CD4-positive, alpha-beta memory T cell (primary cell): ENCODE measurements around the gene COMMD2. TPM values are rescaled to one million over a fixed set of nuclear protein-coding genes. Genes with fewer than 3 reads are reported as not detected.

ENCODE experiments used
- CTCF ChIA-PET: fragments of 350-600 bp; sonication (Branson Sonifier 250); formaldehyde crosslinking; loops from one replicate; lab custom pipeline; 2021; ENCODE audit warnings: inconsistent platforms; ENCODE audit not compliant: partially characterized antibody; lab: Charles Lee
- POLR2A ChIA-PET: fragments of 350-600 bp; sonication (Branson Sonifier 250); formaldehyde crosslinking; loops from one replicate; lab custom pipeline; 2021; ENCODE audit not compliant: partially characterized antibody; lab: Charles Lee
- DNase-seq, 5 donors: peaks; one replicate each; pipeline versions ENCODE4 v3.0.0 to v3.0.0-alpha.2; 2020 to 2022; ENCODE audit warnings: mixed read lengths in 1 of 5
- H3K27ac ChIP-seq: one replicate; pipeline ENCODE4 v1.7.0; 2013; ENCODE audit warnings: low read depth, low read length
- H3K27me3 ChIP-seq: 2 replicates; pipeline ENCODE4 v1.7.0; 2013; ENCODE audit warnings: mild to moderate bottlenecking, low read length, moderate library complexity; ENCODE audit not compliant: insufficient read depth
- H3K36me3 ChIP-seq: 2 replicates; pipeline ENCODE4 v1.7.0; 2013; ENCODE audit warnings: mild to moderate bottlenecking, low read length, moderate library complexity; ENCODE audit not compliant: insufficient read depth
- H3K4me1 ChIP-seq: 2 replicates; pipeline ENCODE4 v1.7.0; 2013; ENCODE audit warnings: mild to moderate bottlenecking, low read length, moderate library complexity; ENCODE audit not compliant: insufficient read depth
- H3K4me3 ChIP-seq, 2 donors: one replicate each; pipeline ENCODE4 v1.7.0; 2013; ENCODE audit warnings: low read length in 2 of 2, mild to moderate bottlenecking in 1 of 2
- H3K9me3 ChIP-seq, 2 donors: one replicate each; pipeline ENCODE4 v1.7.0; 2013; ENCODE audit warnings: low read length in 2 of 2, control low read depth in 1 of 2; ENCODE audit not compliant: control insufficient read depth in 1 of 2
- H3K27ac Mint-ChIP-seq, 7 donors: one replicate each; pipeline ENCODE4 v1.8.0; 2020 to 2021; ENCODE audit warnings: mixed read lengths in 7 of 7, mild to moderate bottlenecking in 6 of 7, inconsistent platforms in 3 of 7, moderate library complexity in 3 of 7
- H3K27me3 Mint-ChIP-seq, 2 donors: one replicate each; pipeline ENCODE4 v1.8.0; 2020 to 2021; ENCODE audit warnings: mixed read lengths in 2 of 2
- H3K36me3 Mint-ChIP-seq, 2 donors: one replicate each; pipeline ENCODE4 v1.8.0; 2020 to 2021; ENCODE audit warnings: mixed read lengths in 2 of 2, inconsistent platforms in 1 of 2, mild to moderate bottlenecking in 1 of 2
- H3K4me1 Mint-ChIP-seq, 4 donors: one replicate each; pipeline ENCODE4 v1.8.0; 2020 to 2021; ENCODE audit warnings: mixed read lengths in 4 of 4, mild to moderate bottlenecking in 1 of 4
- H3K4me3 Mint-ChIP-seq, 8 donors: one replicate each; pipeline ENCODE4 v1.8.0; 2020 to 2021; ENCODE audit warnings: mixed read lengths in 8 of 8, mild to moderate bottlenecking in 7 of 8, moderate library complexity in 6 of 8, inconsistent platforms in 3 of 8
- H3K9me3 Mint-ChIP-seq, 8 donors: one replicate each; pipeline ENCODE4 v1.8.0; 2020 to 2021; ENCODE audit warnings: mixed read lengths in 8 of 8, mild to moderate bottlenecking in 5 of 8, inconsistent platforms in 3 of 8, moderate library complexity in 1 of 8
- intact Hi-C: fragments of 100-400 bp; cut with micrococcal nuclease; formaldehyde crosslinking; loops from one replicate; pipeline ENCODE4 v1.15.1; 2023
- polyA plus RNA-seq, 2 donors: library from polyadenylated mRNA; unstranded; fragments of 300-500 nt; fragmentation: Illumina TruSeq; gene quantifications; one replicate each; pipeline ENCODE4 v1.2.3, GENCODE V29; 2021
- total RNA-seq, 2 experiments: library from RNA; stranded (reverse); gene quantifications; one replicate each; pipeline ENCODE4 v1.2.3, GENCODE V29; 2021

Gene COMMD2
- total and polyA plus RNA-seq, 4 experiments from 2014 or later, result 38.0 to 60.0 (median 50.1) TPM

DNA sequence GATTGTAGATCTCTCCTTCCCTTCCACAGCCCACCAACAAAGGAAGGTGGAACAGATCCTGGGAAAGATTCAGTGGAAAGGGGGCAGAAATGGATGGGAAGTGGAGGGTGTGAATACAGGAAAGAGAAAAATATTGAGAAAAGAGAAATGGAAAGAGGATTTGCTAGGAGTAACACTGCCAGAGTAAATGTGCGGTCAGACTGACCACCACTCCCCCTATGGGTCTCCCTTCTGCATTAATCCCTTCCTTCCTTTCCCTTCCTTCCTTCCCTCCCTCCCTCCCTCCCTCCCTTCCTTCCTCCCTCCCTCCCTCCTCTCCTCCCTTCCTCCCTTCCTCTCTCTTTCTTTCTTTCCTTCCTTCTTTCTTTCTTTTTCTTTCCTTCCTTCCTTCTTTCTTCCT, 12.0 kb upstream of the COMMD2 start:
- POLR2A ChIA-PET, result no interaction called here
- H3K9me3 ChIP-seq, result no peaks in the 10 kb centered on the region
- Mint-ChIP-seq H3K36me3 (no peaks in the 10 kb centered on the region), H3K27ac (no peak overlapping the region), H3K4me3 (no peak overlapping the region), H3K9me3 (no peaks in the 10 kb centered on the region), H3K4me1 (no peaks in the 10 kb centered on the region), H3K27me3 (peaks cover 15 to 18% of the 10 kb centered on the region in 2 donors)
- intact Hi-C loops, result no loop called here
- CTCF ChIA-PET, result interaction anchor here (2.1 to 5.5 kb wide), 3 partner anchors 7 to 44 kb away, joined by 6 to 37 read pairs (median 34); partner anchors contain the start of gene COMMD2
- no peak overlapping the region for H3K27ac ChIP-seq
- H3K27me3 ChIP-seq, result peaks cover 14% of the 10 kb centered on the region
- no peaks in the 10 kb centered on the region for H3K36me3 ChIP-seq
- no peaks in the 10 kb centered on the region for H3K4me1 ChIP-seq
- H3K4me3 ChIP-seq, result no peak overlapping the region
- DNase-seq, result no peak

DNA sequence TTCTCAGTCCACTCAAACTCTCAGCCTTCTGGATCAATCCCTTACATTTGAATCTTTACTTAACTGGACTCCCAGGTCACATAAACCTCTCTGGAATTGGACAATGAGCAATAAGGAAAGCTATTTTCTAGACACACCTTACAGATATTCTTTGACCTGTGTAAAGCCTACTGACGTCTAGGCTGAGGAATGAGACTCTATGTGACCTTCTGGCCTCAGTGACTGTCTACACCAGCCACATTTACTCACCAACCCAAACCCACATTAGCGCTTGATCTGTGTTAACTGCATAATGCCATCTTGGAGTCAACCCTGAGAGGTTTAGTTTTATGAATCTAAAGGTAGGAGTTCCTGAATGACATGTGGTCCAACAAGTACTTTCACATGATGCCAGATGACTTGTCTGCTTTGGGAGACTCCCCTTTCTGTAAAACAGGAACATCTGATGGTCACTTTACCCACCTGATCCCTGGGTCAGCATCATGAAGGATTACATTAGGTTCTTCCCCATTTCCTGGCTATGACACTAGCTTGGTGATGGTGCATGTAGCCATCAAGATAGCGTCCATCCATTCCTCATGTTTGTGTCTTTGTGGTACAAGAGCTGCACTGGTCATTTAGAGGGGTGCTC, 11.4 kb upstream of the COMMD2 start:
- no peaks in the 10 kb centered on the region for H3K4me1 ChIP-seq
- Mint-ChIP-seq H3K9me3 (no peaks in the 10 kb centered on the region), H3K27me3 (peaks cover 16 to 21% of the 10 kb centered on the region in 2 donors), H3K27ac (no peak overlapping the region), H3K4me1 (no peaks in the 10 kb centered on the region), H3K4me3 (no peak overlapping the region), H3K36me3 (no peaks in the 10 kb centered on the region)
- intact Hi-C loops, result no loop called here
- ChIA-PET POLR2A (no interaction called here), CTCF (interaction anchor here (1.0 to 5.5 kb wide), 3 partner anchors 8 to 45 kb away, joined by 3 to 34 read pairs (median 8); partner anchors contain the start of gene COMMD2)
- H3K4me3 ChIP-seq, result no peak overlapping the region
- no peaks in the 10 kb centered on the region for H3K36me3 ChIP-seq
- no peaks in the 10 kb centered on the region for H3K9me3 ChIP-seq
- DNase-seq, result no peak
- no peak overlapping the region for H3K27ac ChIP-seq
- H3K27me3 ChIP-seq, result peaks cover 14% of the 10 kb centered on the region

DNA sequence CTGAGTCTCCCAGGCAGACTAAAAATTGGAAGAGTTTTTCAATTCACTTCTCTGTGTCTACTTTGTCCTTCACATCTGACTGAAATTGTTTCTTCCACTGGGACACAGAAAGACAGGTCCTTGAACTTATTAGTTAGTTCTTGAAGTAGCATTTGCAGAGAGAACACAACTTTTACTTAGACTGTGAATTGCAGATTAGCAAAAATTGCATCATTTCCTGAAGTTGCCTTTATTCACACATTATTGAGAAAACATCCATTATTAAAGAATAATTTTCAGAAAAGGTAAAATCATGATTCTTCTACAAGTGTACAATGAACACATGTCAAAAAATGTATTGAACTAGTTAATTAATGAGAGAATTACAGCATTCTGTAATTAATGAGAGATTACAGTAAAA, 1.4 kb upstream of the COMMD2 start:
- Histone ChIP-seq H3K27ac (no peak overlapping the region), H3K27me3 (no peaks in the 10 kb centered on the region), H3K4me1 (peaks cover 28% of the 10 kb centered on the region), H3K4me3 (no peak overlapping the region), H3K36me3 (no peaks in the 10 kb centered on the region), H3K9me3 (no peaks in the 10 kb centered on the region)
- Mint-ChIP-seq H3K36me3 (peaks cover 12 to 22% of the 10 kb centered on the region in 2 donors), H3K4me1 (peaks cover 12 to 46% (median 29%) of the 10 kb centered on the region in 4 donors), H3K4me3 (peak overlapping the region in 7 of 8 donors; percentile 94 to 98 (median 97)), H3K9me3 (peaks cover 0 to 2% (median 0%) of the 10 kb centered on the region in 8 donors), H3K27me3 (peaks cover 0 to under 1% of the 10 kb centered on the region in 2 donors), H3K27ac (peak overlapping the region in 3 of 7 donors; percentile 46 to 95 (median 95))
- intact Hi-C loops, result loop anchor here (5.0 to 10.0 kb wide), 2 partner anchors 631 to 651 kb away; partner anchors contain the start of gene TSC22D2
- DNase-seq, result no peak
- ChIA-PET POLR2A (no interaction called here), CTCF (interaction anchor here (1.0 to 3.4 kb wide), 4 partner anchors 11 to 186 kb away, joined by 3 to 25 read pairs (median 8); no protein-coding TSS in a partner anchor)

DNA sequence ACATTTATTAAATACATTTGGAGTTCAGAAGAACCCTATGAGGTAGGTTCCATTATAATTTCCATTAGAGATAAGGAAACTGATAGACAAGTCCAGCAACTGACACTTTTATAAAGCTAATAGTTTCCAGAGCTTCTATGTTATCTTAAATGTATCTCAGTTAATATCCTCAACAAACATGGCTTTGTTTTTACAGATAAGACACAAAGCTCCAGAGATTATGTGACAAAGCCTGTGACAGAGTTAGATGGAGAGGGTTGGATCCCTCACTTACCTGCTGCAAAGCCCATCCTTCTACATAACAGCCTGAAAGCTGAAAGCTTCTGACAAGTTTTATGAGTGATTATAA, 473 bp upstream of the COMMD2 start:
- H3K27ac ChIP-seq, result peak overlapping the region; percentile 70
- peak overlapping the region; percentile 42 to 85 for H3K4me3 ChIP-seq
- DNase-seq, result no peak
- Mint-ChIP-seq H3K36me3 (peaks cover 21 to 32% of the 10 kb centered on the region in 2 donors), H3K9me3 (peaks cover 0 to 2% (median 0%) of the 10 kb centered on the region in 8 donors), H3K27me3 (no peaks in the 10 kb centered on the region), H3K4me1 (peaks cover 15 to 54% (median 32%) of the 10 kb centered on the region in 4 donors), H3K4me3 (peak overlapping the region; percentile 94 to 98 (median 97)), H3K27ac (peak overlapping the region; percentile 86 to 98 (median 95))
- intact Hi-C loops, result loop anchor here (1.0 to 10.0 kb wide), 4 partner anchors 61 to 666 kb away; partner anchors contain the start of genes HLTF, RNF13 and TSC22D2
- no peaks in the 10 kb centered on the region for H3K9me3 ChIP-seq
- H3K27me3 ChIP-seq, result no peaks in the 10 kb centered on the region
- peaks cover 6% of the 10 kb centered on the region for H3K36me3 ChIP-seq
- H3K4me1 ChIP-seq, result peaks cover 28% of the 10 kb centered on the region
- CTCF ChIA-PET, result interaction anchor here (0.8 to 3.4 kb wide), 15 partner anchors 8 to 797 kb away, joined by 3 to 25 read pairs (median 3); no protein-coding TSS in a partner anchor
- POLR2A ChIA-PET, result interaction anchor here (0.6 to 3.2 kb wide), 10 partner anchors 15 to 1011 kb away, joined by 3 to 27 read pairs (median 5); partner anchors contain the start of genes HPS3, RNF13, SERP1 and SIAH2

DNA sequence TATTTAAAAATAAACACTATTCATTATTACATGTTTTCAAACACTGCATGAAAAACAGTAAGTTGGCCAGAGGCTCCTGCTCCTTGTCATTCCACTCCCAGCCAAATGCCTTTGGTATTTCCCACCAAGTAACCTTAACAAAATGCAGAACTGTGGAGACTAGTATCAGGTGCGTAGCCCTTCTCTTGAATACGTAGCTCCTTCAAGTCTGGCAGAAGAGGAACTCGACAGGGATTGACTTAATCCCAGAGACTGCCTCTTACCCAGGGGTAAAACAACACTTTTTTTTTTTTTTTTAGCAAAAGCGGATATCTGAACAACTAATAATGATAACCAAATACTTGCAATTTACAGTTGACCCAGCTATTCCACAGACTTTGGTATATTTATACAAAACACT, 738 bp downstream of the COMMD2 start:
- H3K4me3 Mint-ChIP-seq, result peak overlapping the region; percentile 94 to 98 (median 97)
- intact Hi-C loops, result loop anchor here (5.0 to 10.0 kb wide), 2 partner anchors 629 to 653 kb away; partner anchors contain the start of gene TSC22D2
- H3K27ac ChIP-seq, result peak overlapping the region; percentile 70
- ChIA-PET POLR2A (interaction anchor here (0.7 to 3.2 kb wide), 8 partner anchors 9 to 1012 kb away, joined by 4 to 27 read pairs (median 6); partner anchors contain the start of genes HPS3, RNF13, SIAH2 and TSC22D2), CTCF (interaction anchor here (0.7 to 3.4 kb wide), 9 partner anchors 9 to 796 kb away, joined by 3 to 25 read pairs (median 5); partner anchors contain the start of gene RNF13)
- peak in 1 of 5 donors; percentile 35 for DNase-seq
- peak overlapping the region; percentile 42 to 85 for H3K4me3 ChIP-seq
- peaks cover 28% of the 10 kb centered on the region for H3K4me1 ChIP-seq
- H3K27me3 ChIP-seq, result no peaks in the 10 kb centered on the region
- no peaks in the 10 kb centered on the region for H3K27me3 Mint-ChIP-seq
- H3K9me3 ChIP-seq, result no peaks in the 10 kb centered on the region
- peak overlapping the region; percentile 86 to 98 (median 95) for H3K27ac Mint-ChIP-seq
- H3K9me3 Mint-ChIP-seq, result peaks cover 0 to 2% (median 0%) of the 10 kb centered on the region in 8 donors
- peaks cover 32 to 41% of the 10 kb centered on the region in 2 donors for H3K36me3 Mint-ChIP-seq
- peaks cover 6% of the 10 kb centered on the region for H3K36me3 ChIP-seq
- peaks cover 18 to 59% (median 34%) of the 10 kb centered on the region in 4 donors for H3K4me1 Mint-ChIP-seq

DNA sequence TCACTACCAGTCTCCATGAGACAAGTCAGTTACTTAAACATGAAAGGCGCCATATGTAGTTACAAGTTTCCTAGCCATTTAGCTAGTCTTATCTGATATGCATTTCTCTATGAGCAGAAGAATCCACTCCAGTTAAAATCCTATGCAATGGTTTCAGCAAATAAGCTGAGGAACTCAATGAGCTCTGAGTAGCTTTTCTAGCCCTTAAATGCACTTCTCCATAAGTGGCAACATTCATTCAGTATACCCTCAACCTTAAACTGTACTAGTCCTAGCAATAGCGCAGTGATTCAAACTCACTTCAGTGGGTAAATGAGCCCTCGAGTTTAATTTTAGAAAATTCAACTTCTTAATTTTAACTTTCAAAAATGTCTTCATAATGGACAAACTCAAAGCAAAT, 7.7 kb downstream of the COMMD2 start:
- H3K27ac Mint-ChIP-seq, result no peak overlapping the region
- H3K4me3 Mint-ChIP-seq, result no peak overlapping the region
- DNase-seq, result no peak
- peaks cover 55 to 74% of the 10 kb centered on the region in 2 donors for H3K36me3 Mint-ChIP-seq
- Histone ChIP-seq H3K27ac (no peak overlapping the region), H3K27me3 (no peaks in the 10 kb centered on the region), H3K4me1 (no peaks in the 10 kb centered on the region), H3K4me3 (no peak overlapping the region), H3K36me3 (peaks cover 19% of the 10 kb centered on the region), H3K9me3 (no peaks in the 10 kb centered on the region)
- no peaks in the 10 kb centered on the region for H3K9me3 Mint-ChIP-seq
- CTCF ChIA-PET, result interaction anchor here (0.8 kb wide), 1 partner anchor 8 kb away, joined by 3 read pairs; the partner anchor contains the start of gene COMMD2
- intact Hi-C loops, result no loop called here
- POLR2A ChIA-PET, result no interaction called here
- peaks cover 11 to 36% (median 21%) of the 10 kb centered on the region in 4 donors for H3K4me1 Mint-ChIP-seq
- no peaks in the 10 kb centered on the region for H3K27me3 Mint-ChIP-seq

DNA sequence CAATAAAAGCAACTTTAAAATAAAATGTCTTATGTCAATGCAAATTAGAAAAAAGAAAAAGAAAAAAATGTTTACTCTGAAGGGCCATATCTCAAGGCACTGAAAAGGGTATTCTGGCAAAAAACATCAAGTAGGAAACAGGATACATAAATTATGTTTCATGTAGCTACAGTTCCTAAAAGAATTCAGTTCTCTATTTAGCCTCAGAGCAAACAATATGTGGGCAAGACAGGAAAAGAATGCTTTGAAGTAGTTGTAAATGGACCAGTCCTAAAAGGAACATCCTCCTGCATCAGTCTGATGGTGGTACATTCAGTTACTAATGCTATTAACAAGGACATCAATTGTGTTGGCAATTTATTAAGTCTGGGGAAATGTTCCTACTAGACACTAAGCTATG, 8.1 kb downstream of the COMMD2 start:
- Mint-ChIP-seq H3K4me3 (no peak overlapping the region), H3K4me1 (peaks cover 10 to 32% (median 20%) of the 10 kb centered on the region in 4 donors), H3K27ac (no peak overlapping the region), H3K27me3 (no peaks in the 10 kb centered on the region), H3K36me3 (peaks cover 53 to 72% of the 10 kb centered on the region in 2 donors), H3K9me3 (no peaks in the 10 kb centered on the region)
- Histone ChIP-seq H3K27me3 (no peaks in the 10 kb centered on the region), H3K4me1 (no peaks in the 10 kb centered on the region), H3K4me3 (no peak overlapping the region), H3K27ac (no peak overlapping the region), H3K36me3 (peaks cover 19% of the 10 kb centered on the region), H3K9me3 (no peaks in the 10 kb centered on the region)
- CTCF ChIA-PET, result interaction anchor here (0.8 kb wide), 1 partner anchor 9 kb away, joined by 3 read pairs; the partner anchor contains the start of gene COMMD2
- intact Hi-C loops, result no loop called here
- DNase-seq, result no peak
- POLR2A ChIA-PET, result no interaction called here
